T-helper 2 cell treated with Interferon-gamma antibody and Interleukin-4, amounts not matched to agents 5 μg/mL and 100 μg/mL, for 36 hours (primary cell): Measurements from ENCODE around the gene KIT.
"Not testable (repeated sequence)": the region's sequence is repeated elsewhere in the genome, so short reads cannot be mapped to it uniquely, and the experiment has no call there.

Source experiments
- DNase-seq: peaks from one replicate; pipeline ENCODE4 v3.0.0; 2021; ENCODE audit warnings: low spot score
- H3K27ac Mint-ChIP-seq: one replicate; pipeline ENCODE4 v1.8.0; 2021; ENCODE audit warnings: mild to moderate bottlenecking, mixed read lengths
- H3K27me3 Mint-ChIP-seq: one replicate; pipeline ENCODE4 v1.8.0; 2021; ENCODE audit warnings: low read depth, mixed read lengths
- H3K36me3 Mint-ChIP-seq: one replicate; pipeline ENCODE4 v1.8.0; 2021; ENCODE audit warnings: low read depth, mixed read lengths
- H3K4me1 Mint-ChIP-seq: one replicate; pipeline ENCODE4 v1.8.0; 2021; ENCODE audit warnings: low read depth, mixed read lengths
- H3K4me3 Mint-ChIP-seq: one replicate; pipeline ENCODE4 v1.8.0; 2022; ENCODE audit warnings: mild to moderate bottlenecking, moderate library complexity, mixed read lengths
- H3K9me3 Mint-ChIP-seq: one replicate; pipeline ENCODE4 v1.8.0; 2021; ENCODE audit warnings: mixed read lengths

The KIT gene

GRCh38 chr4:54657551-54658251, at the start of gene KIT:
Gene KIT (plus strand): TSS chr4:54657957. CDS start chr4:54658015, 58 bp downstream.
- Mint-ChIP-seq H3K27ac (no peak within 1 kb of the TSS), H3K36me3 (no peaks in the 10 kb centered on the region), H3K4me3 (peak within 1 kb of the TSS; percentile 79), H3K4me1 (peaks cover 9% of the 10 kb centered on the region), H3K9me3 (no peaks in the 10 kb centered on the region), H3K27me3 (peaks cover 72% of the 10 kb centered on the region)
- DNase-seq: no peak

GRCh38 chr4:54609310-54609709, 48.4 kb upstream of the KIT start:
- no peak for DNase-seq
- Mint-ChIP-seq H3K9me3 (no peaks in the 10 kb centered on the region), H3K4me3 (no peak overlapping the region), H3K4me1 (no peaks in the 10 kb centered on the region), H3K27ac (no peak overlapping the region), H3K36me3 (no peaks in the 10 kb centered on the region), H3K27me3 (no peaks in the 10 kb centered on the region)

DNA sequence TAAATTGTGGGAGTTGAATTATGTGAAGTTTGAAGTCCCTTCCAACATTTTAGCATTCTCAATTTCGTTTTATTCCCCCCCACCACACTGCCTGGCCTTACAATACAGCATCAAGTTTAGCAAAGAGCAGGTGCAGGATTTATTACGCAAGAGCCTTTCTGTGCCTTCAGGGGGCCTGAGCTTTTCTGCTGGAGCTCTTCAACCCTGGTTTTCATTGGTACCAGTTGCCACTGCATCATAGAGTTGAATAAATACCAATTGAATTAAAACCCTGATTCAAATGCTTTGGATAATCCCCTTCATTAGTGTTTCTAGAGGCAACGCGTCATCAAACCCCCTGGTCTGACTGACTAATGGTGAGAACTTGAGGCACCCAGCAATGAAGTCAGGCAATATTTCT, 43.6 kb upstream of the KIT start:
- Mint-ChIP-seq H3K36me3 (no peaks in the 10 kb centered on the region), H3K4me1 (no peaks in the 10 kb centered on the region), H3K9me3 (no peaks in the 10 kb centered on the region), H3K27ac (no peak overlapping the region), H3K4me3 (no peak overlapping the region), H3K27me3 (no peaks in the 10 kb centered on the region)
- DNase-seq: no peak

GRCh38 chr4:54620773-54621172, 37.0 kb upstream of the KIT start:
- no peak for DNase-seq
- H3K36me3 Mint-ChIP-seq: no peaks in the 10 kb centered on the region
- H3K4me3 Mint-ChIP-seq: no peak overlapping the region
- no peaks in the 10 kb centered on the region for H3K9me3 Mint-ChIP-seq
- no peaks in the 10 kb centered on the region for H3K4me1 Mint-ChIP-seq
- H3K27me3 Mint-ChIP-seq: no peaks in the 10 kb centered on the region
- H3K27ac Mint-ChIP-seq: no peak overlapping the region

DNA sequence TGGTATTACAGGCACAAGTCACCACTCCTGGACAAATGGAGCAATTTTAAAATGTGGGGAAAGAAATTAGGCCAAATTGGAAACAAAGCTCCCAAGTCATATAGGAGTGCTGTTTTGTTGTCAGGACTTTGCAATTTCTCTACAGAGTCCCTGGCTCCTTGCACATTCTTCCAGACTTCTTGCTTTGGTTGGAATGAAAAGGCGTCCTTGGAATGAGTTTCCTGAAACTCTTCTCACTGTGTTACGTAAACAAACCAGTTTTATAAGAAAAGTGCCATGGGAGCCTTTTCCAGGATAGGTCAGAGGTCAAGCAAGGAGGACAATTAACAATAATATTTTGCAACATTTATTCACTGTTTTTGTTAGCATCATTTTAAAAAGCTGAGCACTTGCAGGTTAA, 32.4 kb upstream of the KIT start:
- H3K27me3 Mint-ChIP-seq: no peaks in the 10 kb centered on the region
- H3K36me3 Mint-ChIP-seq: no peaks in the 10 kb centered on the region
- no peaks in the 10 kb centered on the region for H3K9me3 Mint-ChIP-seq
- H3K4me3 Mint-ChIP-seq: no peak overlapping the region
- no peaks in the 10 kb centered on the region for H3K4me1 Mint-ChIP-seq
- DNase-seq: no peak
- H3K27ac Mint-ChIP-seq: no peak overlapping the region

- no peaks in the 10 kb centered on the region for H3K36me3 Mint-ChIP-seq
- no peaks in the 10 kb centered on the region for H3K4me1 Mint-ChIP-seq
- no peak for DNase-seq
- H3K9me3 Mint-ChIP-seq: no peaks in the 10 kb centered on the region
- no peak overlapping the region for H3K27ac Mint-ChIP-seq
- H3K27me3 Mint-ChIP-seq: no peaks in the 10 kb centered on the region
- H3K4me3 Mint-ChIP-seq: no peak overlapping the region
Observed at GRCh38 chr4:54626113-54626512, 31.6 kb upstream of the KIT start.

- H3K4me3 Mint-ChIP-seq: no peak overlapping the region
- H3K27me3 Mint-ChIP-seq: peaks cover 4% of the 10 kb centered on the region
- H3K27ac Mint-ChIP-seq: no peak overlapping the region
- H3K9me3 Mint-ChIP-seq: no peaks in the 10 kb centered on the region
- H3K36me3 Mint-ChIP-seq: no peaks in the 10 kb centered on the region
- no peaks in the 10 kb centered on the region for H3K4me1 Mint-ChIP-seq
- no peak for DNase-seq
Observed at GRCh38 chr4:54632537-54632936, 25.2 kb upstream of the KIT start.

DNA sequence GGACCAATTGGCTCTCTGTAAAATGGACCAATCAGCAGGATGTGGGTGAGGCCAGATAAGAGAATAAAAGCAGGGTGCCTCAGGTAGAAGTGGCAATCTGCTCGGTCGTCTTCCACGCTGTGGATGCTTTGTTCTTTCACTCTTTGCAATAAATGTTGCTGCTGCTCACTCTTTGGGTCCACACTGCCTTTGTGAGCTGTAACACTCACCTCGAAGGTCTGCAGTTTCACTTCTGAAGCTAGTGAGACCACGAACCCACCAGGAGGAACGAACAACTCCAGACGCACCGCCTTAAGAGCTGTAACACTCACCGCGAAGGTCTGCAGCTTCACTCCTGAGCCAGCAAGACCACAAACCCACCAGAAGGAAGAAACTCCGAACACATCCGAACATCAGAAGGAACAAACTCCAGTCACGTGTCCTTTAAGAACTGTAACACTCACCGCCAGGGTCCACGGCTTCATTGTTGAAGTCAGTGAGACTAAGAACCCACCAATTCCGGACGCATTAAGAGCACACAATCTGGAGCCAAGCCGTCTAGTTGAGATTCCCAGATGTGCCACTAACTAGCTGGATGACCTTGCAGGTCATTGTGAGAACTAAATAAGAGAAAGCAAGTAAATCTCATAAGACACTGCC, 24.5 kb upstream of the KIT start:
- H3K9me3 Mint-ChIP-seq, H3K27ac Mint-ChIP-seq, H3K4me1 Mint-ChIP-seq, H3K27me3 Mint-ChIP-seq, DNase-seq, H3K36me3 Mint-ChIP-seq: not testable (repeated sequence)
- H3K4me3 Mint-ChIP-seq: peak overlapping the region; percentile 1

- no peak overlapping the region for H3K27ac Mint-ChIP-seq
- no peak for DNase-seq
- H3K4me1 Mint-ChIP-seq: peaks cover under 1% of the 10 kb centered on the region
Observed at GRCh38 chr4:54635318-54635717, 22.4 kb upstream of the KIT start.

GRCh38 chr4:54637325-54637724, 20.4 kb upstream of the KIT start:
- H3K36me3 Mint-ChIP-seq: no peaks in the 10 kb centered on the region

More at GRCh38 chr4:54635318-54635717, 22.4 kb upstream of the KIT start:
- Mint-ChIP-seq H3K4me3 (no peak overlapping the region), H3K36me3 (no peaks in the 10 kb centered on the region), H3K9me3 (no peaks in the 10 kb centered on the region), H3K27me3 (peaks cover 4% of the 10 kb centered on the region)

DNA sequence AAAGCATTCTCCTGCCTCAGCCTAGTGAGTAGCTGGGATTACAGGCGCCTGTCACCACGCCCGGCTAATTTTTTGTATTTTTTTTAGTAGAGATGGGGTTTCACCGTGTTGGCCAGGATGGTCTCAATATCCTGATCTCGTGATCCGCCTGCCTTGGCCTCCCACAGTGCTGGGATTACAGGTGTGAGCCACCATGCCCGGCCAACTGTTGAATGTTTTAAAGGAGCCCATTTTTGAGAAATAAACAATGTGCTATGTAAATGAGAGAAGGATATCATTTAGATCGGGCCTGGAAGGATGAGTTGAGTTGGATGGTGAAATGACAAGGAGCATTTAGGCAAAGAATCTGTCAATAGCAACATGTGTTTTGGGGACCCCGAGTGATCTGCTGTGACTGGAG, 16.7 kb upstream of the KIT start:
- not testable (repeated sequence) for H3K4me3 Mint-ChIP-seq, H3K4me1 Mint-ChIP-seq, H3K9me3 Mint-ChIP-seq, H3K36me3 Mint-ChIP-seq, DNase-seq, H3K27me3 Mint-ChIP-seq, H3K27ac Mint-ChIP-seq

More at GRCh38 chr4:54637325-54637724, 20.4 kb upstream of the KIT start:
- Mint-ChIP-seq H3K9me3 (no peaks in the 10 kb centered on the region), H3K27ac (no peak overlapping the region), H3K4me1 (peaks cover 5% of the 10 kb centered on the region), H3K4me3 (no peak overlapping the region), H3K27me3 (peaks cover 5% of the 10 kb centered on the region)
- no peak for DNase-seq

DNA sequence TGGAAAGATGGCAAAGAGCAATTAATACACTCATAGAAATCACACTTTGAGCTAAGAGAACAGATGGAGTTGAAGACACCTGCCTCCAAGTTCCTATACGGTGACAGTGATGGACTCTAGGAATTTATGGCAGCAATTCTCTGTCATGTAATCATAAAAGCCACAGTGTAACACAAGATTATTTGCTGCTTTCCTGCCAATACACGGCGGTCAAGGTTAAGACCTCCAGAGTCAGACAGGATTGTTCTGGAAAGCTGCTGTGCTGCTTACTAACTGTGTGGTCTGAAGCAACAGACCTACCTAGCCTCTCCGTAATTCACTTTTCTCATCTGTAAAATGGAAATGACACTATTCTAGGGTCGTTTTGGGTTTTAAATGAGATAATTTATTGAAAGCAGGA, 14.6 kb upstream of the KIT start:
- Mint-ChIP-seq H3K27me3 (peaks cover 8% of the 10 kb centered on the region), H3K4me1 (peaks cover 5% of the 10 kb centered on the region), H3K36me3 (no peaks in the 10 kb centered on the region), H3K4me3 (no peak overlapping the region), H3K9me3 (no peaks in the 10 kb centered on the region), H3K27ac (no peak overlapping the region)
- no peak for DNase-seq

GRCh38 chr4:54643958-54644751, 13.6 kb upstream of the KIT start:
- H3K4me3 Mint-ChIP-seq: no peak overlapping the region
- H3K27me3 Mint-ChIP-seq: peaks cover 8% of the 10 kb centered on the region
- H3K9me3 Mint-ChIP-seq: no peaks in the 10 kb centered on the region
- H3K36me3 Mint-ChIP-seq: no peaks in the 10 kb centered on the region
- H3K27ac Mint-ChIP-seq: no peak overlapping the region
- DNase-seq: no peak
- peaks cover 5% of the 10 kb centered on the region for H3K4me1 Mint-ChIP-seq

DNA sequence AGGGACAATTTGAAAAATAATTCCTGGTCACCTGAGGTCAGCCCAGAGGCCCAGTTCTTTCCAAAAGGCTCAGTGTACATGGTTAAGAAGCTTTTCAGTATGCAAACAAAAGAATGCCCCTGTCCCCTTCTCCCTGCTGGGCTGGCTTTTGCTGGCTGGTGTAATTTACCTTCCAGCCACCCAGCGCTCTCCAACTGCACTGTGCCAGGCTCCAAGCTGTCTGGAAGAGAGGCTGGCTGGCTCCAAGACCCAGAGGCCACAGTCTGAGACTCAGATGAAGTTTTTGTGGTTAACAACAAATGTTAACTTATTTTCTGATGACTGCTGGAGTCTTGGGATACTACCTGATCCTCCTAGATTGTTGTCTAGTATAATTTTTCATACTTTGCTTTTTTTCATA, 11.9 kb upstream of the KIT start:
- Mint-ChIP-seq H3K4me1 (no peaks in the 10 kb centered on the region), H3K27ac (no peak overlapping the region), H3K9me3 (no peaks in the 10 kb centered on the region), H3K4me3 (no peak overlapping the region), H3K27me3 (peaks cover 8% of the 10 kb centered on the region), H3K36me3 (no peaks in the 10 kb centered on the region)
- DNase-seq: no peak
